MCF 10A (cell line): ENCODE data around the gene TMEM72. TPM values are rescaled to one million over a fixed set of nuclear protein-coding genes. Genes with fewer than 3 reads are reported as not detected.

Source experiments
- BruUV-seq: library from RNA; stranded (reverse); fragments of 400-500 nt; replicated peaks from 2 replicates; lab custom pipeline; 2021; lab: Mats Ljungman, UMichigan
- CTCF ChIA-PET: fragments of 300-600 bp; sonication (Branson Sonifier 250); formaldehyde crosslinking; extraction: SDS; loops from one replicate; lab custom pipeline; 2021; ENCODE audit warnings: antibody characterized with exemption, inconsistent platforms; lab: Yijun Ruan, JAX
- POLR2A ChIA-PET: fragments of 300-600, 350-650 bp; sonication (Branson Sonifier 250); formaldehyde crosslinking; extraction: SDS; loops from one replicate; lab custom pipeline; 2020; ENCODE audit warnings: antibody characterized with exemption, inconsistent platforms; lab: Yijun Ruan, JAX
- DNase-seq: peaks from one replicate; pipeline ENCODE4 v3.0.0-alpha.2; 2018; ENCODE audit not compliant: unreplicated experiment
- H3K27ac Mint-ChIP-seq: one replicate; pipeline ENCODE4 v1.8.0; 2022; ENCODE audit warnings: mild to moderate bottlenecking, low read depth, mixed read lengths; ENCODE audit not compliant: unreplicated experiment
- H3K27me3 Mint-ChIP-seq: one replicate; pipeline ENCODE4 v1.8.0; 2022; ENCODE audit warnings: mixed read lengths; ENCODE audit not compliant: insufficient read depth, unreplicated experiment
- H3K36me3 Mint-ChIP-seq: one replicate; pipeline ENCODE4 v1.8.0; 2022; ENCODE audit warnings: mild to moderate bottlenecking, moderate library complexity, mixed read lengths; ENCODE audit not compliant: insufficient read depth, unreplicated experiment
- H3K4me1 Mint-ChIP-seq: one replicate; pipeline ENCODE4 v1.8.0; 2022; ENCODE audit warnings: mixed read lengths; ENCODE audit not compliant: insufficient read depth, unreplicated experiment
- H3K4me3 Mint-ChIP-seq: one replicate; pipeline ENCODE4 v1.8.0; 2022; ENCODE audit warnings: mild to moderate bottlenecking, moderate library complexity, mixed read lengths; ENCODE audit not compliant: unreplicated experiment
- H3K9me3 Mint-ChIP-seq: one replicate; pipeline ENCODE4 v1.8.0; 2022; ENCODE audit warnings: mixed read lengths; ENCODE audit not compliant: unreplicated experiment
- CTCF ChIP-seq: fragments of 200-600 bp; IDR thresholded peaks from one replicate; pipeline ENCODE4 v1.8.0; 2022; ENCODE audit warnings: antibody characterized with exemption, mild to moderate bottlenecking; ENCODE audit not compliant: unreplicated experiment
- intact Hi-C: fragments of 100-400 bp; cut with micrococcal nuclease; formaldehyde crosslinking; loops from 2 replicates; pipeline ENCODE4 v1.14.1; 2022
- total RNA-seq: library from RNA; stranded (reverse); gene quantifications from 2 replicates; pipeline ENCODE4 v1.2.3, GENCODE V29; 2022

TMEM72 gene
- total RNA-seq, 1 experiment from 2014 or later, result not detected

GRCh38 chr10:44983066-44983894 lies 72.1 kb downstream of the TMEM72 start:
- TF ChIP-seq CTCF, result no peak
- intact Hi-C loops, result no loop called here
- POLR2A ChIA-PET, result interaction anchor here (0.6 to 0.7 kb wide), 2 partner anchors 112 to 531 kb away, joined by 3 read pairs; no protein-coding TSS in a partner anchor
- CTCF ChIA-PET, result interaction anchor here (0.6 kb wide), 1 partner anchor 12 kb away, joined by 3 read pairs; no protein-coding TSS in a partner anchor
- Mint-ChIP-seq H3K27me3 (no peaks in the 10 kb centered on the region), H3K4me1 (peaks cover 30% of the 10 kb centered on the region), H3K27ac (no peak overlapping the region), H3K36me3 (peaks cover 6% of the 10 kb centered on the region), H3K4me3 (no peak overlapping the region), H3K9me3 (no peaks in the 10 kb centered on the region)
- DNase-seq, result no peak
- no TSS peak for BruUV-seq

GRCh38 chr10:44983895-44984278 lies 72.8 kb downstream of the TMEM72 start:
- Mint-ChIP-seq H3K4me3 (no peak overlapping the region), H3K27me3 (no peaks in the 10 kb centered on the region), H3K27ac (no peak overlapping the region), H3K36me3 (peaks cover 6% of the 10 kb centered on the region), H3K4me1 (peaks cover 24% of the 10 kb centered on the region), H3K9me3 (no peaks in the 10 kb centered on the region)
- ChIA-PET POLR2A (interaction anchor here (0.6 kb wide), 1 partner anchor 113 kb away, joined by 3 read pairs; no protein-coding TSS in a partner anchor), CTCF (interaction anchor here (0.6 kb wide), 1 partner anchor 11 kb away, joined by 3 read pairs; no protein-coding TSS in a partner anchor)
- intact Hi-C loops, result no loop called here
- BruUV-seq, result no TSS peak
- no peak for DNase-seq
- TF ChIP-seq CTCF, result no peak

- POLR2A ChIA-PET, result no interaction called here
- intact Hi-C loops, result no loop called here
- Mint-ChIP-seq H3K27ac (no peak overlapping the region), H3K27me3 (no peaks in the 10 kb centered on the region), H3K4me1 (peaks cover 18% of the 10 kb centered on the region), H3K36me3 (no peaks in the 10 kb centered on the region), H3K4me3 (no peak overlapping the region), H3K9me3 (no peaks in the 10 kb centered on the region)
- no TSS peak for BruUV-seq
- CTCF ChIA-PET, result interaction anchor here (0.8 kb wide), 1 partner anchor 283 kb away, joined by 4 read pairs; no protein-coding TSS in a partner anchor
- no peak for DNase-seq
- no peak for TF ChIP-seq CTCF
Observed at GRCh38 chr10:44984671-44985101, 73.5 kb downstream of the TMEM72 start.

GRCh38 chr10:44985175-44985681 lies 74.1 kb downstream of the TMEM72 start:
- Mint-ChIP-seq H3K36me3 (no peaks in the 10 kb centered on the region), H3K27ac (no peak overlapping the region), H3K4me3 (no peak overlapping the region), H3K4me1 (peaks cover 18% of the 10 kb centered on the region), H3K27me3 (no peaks in the 10 kb centered on the region), H3K9me3 (no peaks in the 10 kb centered on the region)
- no peak for TF ChIP-seq CTCF
- ChIA-PET POLR2A (no interaction called here), CTCF (interaction anchor here (0.6 kb wide), 1 partner anchor 1014 kb away, joined by 3 read pairs; no protein-coding TSS in a partner anchor)
- BruUV-seq, result no TSS peak
- no peak for DNase-seq
- intact Hi-C loops, result no loop called here
